DND-41 (cell line): Measurements from ENCODE around the gene USP48.

ENCODE experiments used
- ATAC-seq: fragments of 200-7000 bp; cut with Tn5 transposase; 3 replicates; pipeline ENCODE4 v1.9.1; 2021; ENCODE audit warnings: low read depth; ENCODE audit not compliant: insufficient read depth
- DNase-seq: peaks from one replicate; pipeline ENCODE4 v3.0.0-alpha.2; 2020
- H2AFZ ChIP-seq: 2 replicates; pipeline ENCODE4 v1.6.0; 2012; ENCODE audit warnings: low read depth, low read length
- H3K27ac ChIP-seq: 2 replicates; pipeline ENCODE4 v1.5.1; 2012; ENCODE audit warnings: low read length, inconsistent platforms
- H3K27me3 ChIP-seq: fragments of 200-600 bp; sonication (generic); 2 replicates; pipeline ENCODE4 v1.6.0; 2012; ENCODE audit warnings: low read length, mild to moderate bottlenecking, inconsistent platforms; ENCODE audit not compliant: insufficient read depth, poor library complexity
- H3K36me3 ChIP-seq: 2 replicates; pipeline ENCODE4 v1.5.1; 2012; ENCODE audit warnings: low read length, inconsistent platforms; ENCODE audit not compliant: insufficient read depth
- H3K4me1 ChIP-seq: 2 replicates; pipeline ENCODE4 v1.5.1; 2012; ENCODE audit warnings: mild to moderate bottlenecking, low read length; ENCODE audit not compliant: insufficient read depth
- H3K4me2 ChIP-seq: 2 replicates; pipeline ENCODE4 v1.6.0; 2012; ENCODE audit warnings: mild to moderate bottlenecking, moderate library complexity, low read length, inconsistent platforms; ENCODE audit not compliant: insufficient read depth
- H3K4me3 ChIP-seq, 2 experiments: fragments of 200-600 bp in 1 of 2; shearing (Covaris generic) in 1 of 2; 2 replicates each; pipeline ENCODE4 v1.5.1; 2012 to 2016; ENCODE audit warnings: inconsistent platforms in 2 of 2, low read length in 2 of 2, mild to moderate bottlenecking in 2 of 2, low read depth in 1 of 2, moderate library complexity in 1 of 2
- H3K79me2 ChIP-seq: 2 replicates; pipeline ENCODE4 v1.6.0; 2012; ENCODE audit warnings: low read length, inconsistent platforms; ENCODE audit not compliant: insufficient read depth
- H3K9ac ChIP-seq: 2 replicates; pipeline ENCODE4 v1.6.0; 2012; ENCODE audit warnings: low read depth, mild to moderate bottlenecking, inconsistent platforms, low read length, moderate library complexity
- H3K9me3 ChIP-seq: 2 replicates; pipeline ENCODE4 v1.5.1; 2012; ENCODE audit warnings: low read length, moderate library complexity, mild to moderate bottlenecking, inconsistent platforms; ENCODE audit not compliant: insufficient read depth, severe bottlenecking
- H4K20me1 ChIP-seq: 2 replicates; pipeline ENCODE4 v1.6.0; 2012; ENCODE audit warnings: low read length; ENCODE audit not compliant: insufficient read depth
- EZH2 ChIP-seq: IDR thresholded peaks from 3 replicates; pipeline ENCODE4 v1.6.1; 2012; ENCODE audit warnings: borderline replicate concordance, low read depth, mild to moderate bottlenecking, moderate library complexity, low read length, inconsistent platforms; ENCODE audit not compliant: severe bottlenecking
- TF ChIP-seq, protein P1 (sequence below): IDR thresholded peaks from 2 replicates; pipeline ENCODE4 v1.5.1; 2012; ENCODE audit warnings: borderline replicate concordance, low read length, moderate library complexity, mild to moderate bottlenecking; ENCODE audit not compliant: poor library complexity, severe bottlenecking; ENCODE audit errors: extremely low read depth

The USP48 gene

GRCh38 chr1:21736876-21737275, 46.1 kb downstream of the USP48 start:
- no peaks in the 10 kb centered on the region for H3K27me3 ChIP-seq
- no peaks in the 10 kb centered on the region for H3K9me3 ChIP-seq
- H4K20me1 ChIP-seq = no peaks in the 10 kb centered on the region
- no peaks in the 10 kb centered on the region; the same call in 1 of the 2 replicates for H3K79me2 ChIP-seq
- peaks cover 65% of the 10 kb centered on the region for H3K36me3 ChIP-seq
- DNase-seq = no peak
- H3K4me1 ChIP-seq = no peaks in the 10 kb centered on the region
- H3K4me3 ChIP-seq = no peak overlapping the region
- TF ChIP-seq, protein P1, sequence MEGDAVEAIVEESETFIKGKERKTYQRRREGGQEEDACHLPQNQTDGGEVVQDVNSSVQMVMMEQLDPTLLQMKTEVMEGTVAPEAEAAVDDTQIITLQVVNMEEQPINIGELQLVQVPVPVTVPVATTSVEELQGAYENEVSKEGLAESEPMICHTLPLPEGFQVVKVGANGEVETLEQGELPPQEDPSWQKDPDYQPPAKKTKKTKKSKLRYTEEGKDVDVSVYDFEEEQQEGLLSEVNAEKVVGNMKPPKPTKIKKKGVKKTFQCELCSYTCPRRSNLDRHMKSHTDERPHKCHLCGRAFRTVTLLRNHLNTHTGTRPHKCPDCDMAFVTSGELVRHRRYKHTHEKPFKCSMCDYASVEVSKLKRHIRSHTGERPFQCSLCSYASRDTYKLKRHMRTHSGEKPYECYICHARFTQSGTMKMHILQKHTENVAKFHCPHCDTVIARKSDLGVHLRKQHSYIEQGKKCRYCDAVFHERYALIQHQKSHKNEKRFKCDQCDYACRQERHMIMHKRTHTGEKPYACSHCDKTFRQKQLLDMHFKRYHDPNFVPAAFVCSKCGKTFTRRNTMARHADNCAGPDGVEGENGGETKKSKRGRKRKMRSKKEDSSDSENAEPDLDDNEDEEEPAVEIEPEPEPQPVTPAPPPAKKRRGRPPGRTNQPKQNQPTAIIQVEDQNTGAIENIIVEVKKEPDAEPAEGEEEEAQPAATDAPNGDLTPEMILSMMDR = no peak
- no peak for TF ChIP-seq EZH2
- no peak overlapping the region for H3K4me2 ChIP-seq
- no peak for ATAC-seq
- H3K9ac ChIP-seq = no peak overlapping the region
- H2AFZ ChIP-seq = no peak overlapping the region
- no peak overlapping the region for H3K27ac ChIP-seq

- H3K36me3 ChIP-seq = peaks cover 73% of the 10 kb centered on the region
- no peak overlapping the region for H3K9ac ChIP-seq
- H3K4me3 ChIP-seq = no peak overlapping the region
- no peak for TF ChIP-seq EZH2
- TF ChIP-seq, protein P1 = no peak
- no peaks in the 10 kb centered on the region for H3K27me3 ChIP-seq
- no peaks in the 10 kb centered on the region for H3K9me3 ChIP-seq
- H2AFZ ChIP-seq = no peak overlapping the region
- DNase-seq (no peak), ATAC-seq (no peak)
- no peak overlapping the region for H3K4me2 ChIP-seq
- H3K27ac ChIP-seq = no peak overlapping the region
- H3K79me2 ChIP-seq = no peaks in the 10 kb centered on the region; the same call in 1 of the 2 replicates
- H4K20me1 ChIP-seq = no peaks in the 10 kb centered on the region
- no peaks in the 10 kb centered on the region for H3K4me1 ChIP-seq
Measured at GRCh38 chr1:21736011-21736410, 46.9 kb downstream of the USP48 start.

- DNase-seq (no peak), ATAC-seq (no peak)
- no peak for TF ChIP-seq EZH2
- TF ChIP-seq, protein P1 = no peak
Measured at GRCh38 chr1:21734526-21734925, 48.4 kb downstream of the USP48 start.

GRCh38 chr1:21732664-21733063, 50.3 kb downstream of the USP48 start:
- H3K27ac ChIP-seq = no peak overlapping the region
- H3K36me3 ChIP-seq = peaks cover 75% of the 10 kb centered on the region
- ATAC-seq = no peak
- no peak overlapping the region for H3K4me2 ChIP-seq
- H3K4me1 ChIP-seq = no peaks in the 10 kb centered on the region
- no peak overlapping the region for H2AFZ ChIP-seq
- no peak overlapping the region for H3K9ac ChIP-seq
- H4K20me1 ChIP-seq = no peaks in the 10 kb centered on the region
- H3K4me3 ChIP-seq = no peak overlapping the region
- DNase-seq = no peak
- H3K79me2 ChIP-seq = no peaks in the 10 kb centered on the region; the same call in 1 of the 2 replicates
- TF ChIP-seq, protein P1 = no peak
- TF ChIP-seq EZH2 = no peak
- no peaks in the 10 kb centered on the region for H3K9me3 ChIP-seq
- H3K27me3 ChIP-seq = no peaks in the 10 kb centered on the region

More at GRCh38 chr1:21734526-21734925, 48.4 kb downstream of the USP48 start:
- no peaks in the 10 kb centered on the region; the same call in 1 of the 2 replicates for H3K79me2 ChIP-seq
- H3K4me2 ChIP-seq = no peak overlapping the region
- no peak overlapping the region for H3K27ac ChIP-seq
- no peaks in the 10 kb centered on the region for H4K20me1 ChIP-seq
- H3K36me3 ChIP-seq = peaks cover 69% of the 10 kb centered on the region
- H3K9me3 ChIP-seq = no peaks in the 10 kb centered on the region
- H3K4me1 ChIP-seq = no peaks in the 10 kb centered on the region
- H3K4me3 ChIP-seq = no peak overlapping the region
- no peak overlapping the region for H3K9ac ChIP-seq
- H3K27me3 ChIP-seq = no peaks in the 10 kb centered on the region
- H2AFZ ChIP-seq = no peak overlapping the region
